KOPT-K1 (cell line): ENCODE data around the gene MS4A5.
A peak's percentile ranks its signal among the peaks of the same experiment; 100 is the strongest.
"Not testable (repeated sequence)": the region's sequence is repeated elsewhere in the genome, so short reads cannot be mapped to it uniquely, and the experiment has no call there.

ENCODE experiments used
- H3K27ac ChIP-seq: fragments of 200-600 bp; sonication (generic); 2 replicates; pipeline ENCODE4 v1.5.1; 2016; ENCODE audit warnings: antibody characterized with exemption, mild to moderate bottlenecking, low read depth, low read length; ENCODE audit not compliant: poor library complexity, severe bottlenecking
- H3K36me3 ChIP-seq: fragments of 200-600 bp; sonication (generic); 2 replicates; pipeline ENCODE4 v1.5.1; 2017; ENCODE audit warnings: antibody characterized with exemption, mild to moderate bottlenecking, low read length, moderate library complexity; ENCODE audit not compliant: insufficient read depth
- H3K9me3 ChIP-seq: fragments of 200-600 bp; sonication (generic); 2 replicates; pipeline ENCODE4 v1.5.1; 2017; ENCODE audit warnings: antibody characterized with exemption, low read length, mild to moderate bottlenecking; ENCODE audit not compliant: insufficient read depth, poor library complexity, severe bottlenecking

The MS4A5 gene

DNA sequence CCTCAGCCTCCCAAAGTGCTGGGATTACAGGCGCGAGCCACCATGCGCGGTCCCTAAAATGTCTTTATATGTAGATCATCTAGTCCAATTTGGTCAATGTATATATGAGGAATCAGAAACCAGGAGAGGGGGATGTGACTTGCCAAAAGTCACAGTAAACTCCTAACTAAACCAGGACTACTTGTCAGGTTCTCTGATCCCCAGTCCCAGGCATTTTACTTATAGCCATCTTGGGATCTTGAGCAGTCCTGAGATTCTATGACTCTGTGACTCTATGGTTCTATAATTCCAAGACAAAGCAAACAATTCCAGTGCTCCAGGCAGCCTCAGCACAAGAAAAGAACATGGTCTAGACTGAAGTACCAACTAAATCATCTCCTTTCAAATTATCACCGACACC, at the start of gene MS4A5:
MS4A5 (plus strand) TSS at position 301 of the 400 bp plus-strand sequence. CDS start 103 bp downstream, outside the sequence.
- Histone ChIP-seq H3K27ac (no peak within 1 kb of the TSS), H3K36me3 (no peaks in the 10 kb centered on the region), H3K9me3 (no peaks in the 10 kb centered on the region)

DNA sequence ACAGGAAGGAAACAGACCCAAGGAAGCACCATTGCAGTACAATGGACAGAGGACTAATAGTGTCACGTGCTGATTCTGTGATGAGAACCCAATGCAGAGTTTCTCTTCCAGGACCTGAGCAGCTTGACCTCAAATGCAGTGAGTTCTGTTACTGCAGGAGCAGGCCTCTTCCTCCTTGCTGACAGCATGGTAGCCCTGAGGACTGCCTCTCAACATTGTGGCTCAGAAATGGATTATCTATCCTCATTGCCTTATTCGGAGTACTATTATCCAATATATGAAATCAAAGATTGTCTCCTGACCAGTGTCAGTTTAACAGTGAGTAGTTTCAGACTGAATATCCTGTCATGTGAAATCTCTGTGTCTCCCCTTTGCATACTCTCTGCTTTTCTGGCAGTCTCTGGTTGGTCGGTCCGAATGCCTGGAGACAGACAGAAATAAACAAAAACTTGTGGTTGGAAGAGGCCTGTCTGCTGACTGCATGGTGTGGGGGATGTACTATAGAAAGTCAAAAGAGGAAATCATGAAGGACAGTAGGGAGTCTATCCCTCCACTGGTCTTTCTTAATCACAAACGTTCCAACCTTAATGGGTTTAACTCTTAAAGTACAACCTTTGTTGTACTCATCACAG, 40.0 kb upstream of the MS4A5 start:
- H3K27ac ChIP-seq, result no peak overlapping the region
- no peaks in the 10 kb centered on the region for H3K9me3 ChIP-seq
- H3K36me3 ChIP-seq, result no peaks in the 10 kb centered on the region

GRCh38 chr11:60390419-60390818, 39.0 kb upstream of the MS4A5 start:
- H3K27ac ChIP-seq, result no peak overlapping the region
- H3K9me3 ChIP-seq, result no peaks in the 10 kb centered on the region
- H3K36me3 ChIP-seq, result no peaks in the 10 kb centered on the region

DNA sequence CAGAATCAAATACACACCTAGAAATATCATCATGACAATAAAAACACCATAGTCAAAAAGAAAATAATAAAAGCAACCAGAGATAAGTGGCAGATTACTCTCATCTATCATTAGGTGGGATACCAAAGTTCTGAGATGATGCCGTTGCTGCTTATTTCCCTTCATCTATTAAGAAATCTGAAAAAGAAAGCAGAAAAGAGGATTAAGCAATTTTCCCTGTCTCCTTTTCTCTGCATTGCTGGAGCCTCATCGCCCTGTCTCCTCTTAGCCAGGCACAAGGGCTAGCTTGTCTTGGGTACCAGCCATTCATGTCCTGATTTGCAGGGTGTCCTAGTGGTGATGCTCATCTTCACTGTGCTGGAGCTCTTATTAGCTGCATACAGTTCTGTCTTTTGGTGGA, 37.0 kb upstream of the MS4A5 start:
- H3K9me3 ChIP-seq, result no peaks in the 10 kb centered on the region
- no peak overlapping the region for H3K27ac ChIP-seq
- no peaks in the 10 kb centered on the region for H3K36me3 ChIP-seq

DNA sequence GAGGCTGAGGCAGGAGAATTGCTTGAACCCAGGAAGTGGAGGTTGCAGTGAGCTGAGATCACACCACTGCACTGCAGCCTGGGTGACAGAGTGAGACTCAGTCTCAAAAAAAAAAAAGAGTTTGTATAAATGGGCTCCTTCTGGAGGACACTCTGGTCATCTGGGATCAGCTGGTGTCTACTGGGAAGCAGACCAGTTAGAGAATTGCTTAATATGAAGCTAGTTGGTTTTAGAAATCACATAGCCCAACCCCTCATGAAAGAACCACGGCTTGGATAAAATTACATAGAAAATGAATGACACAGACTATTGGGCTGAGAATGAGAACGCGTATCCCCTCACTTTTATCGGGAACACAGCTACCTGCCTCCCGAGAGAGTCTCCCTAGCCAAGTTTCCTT, 36.4 kb upstream of the MS4A5 start:
- Histone ChIP-seq H3K9me3 (no peaks in the 10 kb centered on the region), H3K36me3 (no peaks in the 10 kb centered on the region), H3K27ac (no peak overlapping the region)

- Histone ChIP-seq H3K27ac (no peak overlapping the region), H3K9me3 (no peaks in the 10 kb centered on the region)
Observed at GRCh38 chr11:60394666-60395380, 34.5 kb upstream of the MS4A5 start.

GRCh38 chr11:60396382-60396781, 33.0 kb upstream of the MS4A5 start, which contains the start of gene MS4A14:
TSS of gene MS4A14 (plus strand) at chr11:60396459. CDS start at chr11:60396579, 120 bp downstream.
- no peaks in the 10 kb centered on the region for H3K36me3 ChIP-seq
- no peaks in the 10 kb centered on the region for H3K9me3 ChIP-seq
- H3K27ac ChIP-seq, result no peak within 1 kb of the TSS

More at GRCh38 chr11:60394666-60395380, 34.5 kb upstream of the MS4A5 start:
- no peaks in the 10 kb centered on the region for H3K36me3 ChIP-seq

DNA sequence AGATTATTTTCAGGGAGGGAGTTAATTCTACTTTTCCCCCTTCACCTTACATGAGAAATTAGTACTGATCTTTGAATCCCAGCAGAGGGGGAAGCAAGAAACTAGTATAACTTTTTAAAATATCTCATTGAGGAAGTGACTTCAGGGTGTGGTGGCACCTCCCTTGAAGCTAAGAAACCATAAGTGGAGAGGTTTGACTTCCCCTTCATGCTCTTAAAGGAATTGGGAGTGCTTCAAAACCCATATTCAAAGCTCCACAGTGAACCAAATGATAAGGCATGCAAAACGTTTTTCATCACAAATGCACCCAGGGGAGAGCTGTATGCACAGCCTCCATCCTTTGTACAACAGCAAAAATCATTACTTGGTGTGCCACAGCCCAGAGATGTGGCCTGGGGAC, 32.6 kb upstream of the MS4A5 start:
- no peak overlapping the region for H3K27ac ChIP-seq
- no peaks in the 10 kb centered on the region for H3K36me3 ChIP-seq
- no peaks in the 10 kb centered on the region for H3K9me3 ChIP-seq

- no peaks in the 10 kb centered on the region for H3K36me3 ChIP-seq
- H3K9me3 ChIP-seq, result no peaks in the 10 kb centered on the region
- no peak overlapping the region for H3K27ac ChIP-seq
Observed at GRCh38 chr11:60420015-60420414, 9.4 kb upstream of the MS4A5 start.

- no peaks in the 10 kb centered on the region for H3K36me3 ChIP-seq
- H3K27ac ChIP-seq, result no peak overlapping the region
- no peaks in the 10 kb centered on the region for H3K9me3 ChIP-seq
Observed at GRCh38 chr11:60422609-60423008, 6.8 kb upstream of the MS4A5 start.

DNA sequence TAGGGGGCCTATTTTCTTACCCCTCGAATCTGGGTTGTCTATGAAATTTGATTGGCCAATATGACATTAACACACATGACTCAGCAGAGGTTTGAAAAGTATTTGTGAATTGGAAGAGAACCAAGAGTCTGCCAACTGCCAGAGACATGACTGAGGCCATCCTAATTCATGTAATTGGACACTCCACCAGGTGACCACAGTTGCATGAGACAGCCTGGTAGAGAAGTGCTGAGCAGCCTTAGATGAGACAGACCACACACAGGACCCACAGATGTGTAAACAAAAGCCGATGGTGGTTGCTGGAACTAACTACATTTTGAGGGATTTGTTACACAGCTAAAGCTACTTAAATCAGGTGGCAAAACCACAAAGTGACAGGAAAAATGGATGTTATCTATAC, 855 bp upstream of the MS4A5 start:
- Histone ChIP-seq H3K36me3 (no peaks in the 10 kb centered on the region), H3K27ac (no peak overlapping the region), H3K9me3 (no peaks in the 10 kb centered on the region)

- H3K27ac ChIP-seq, result no peak overlapping the region
- H3K36me3 ChIP-seq, result no peaks in the 10 kb centered on the region
- no peaks in the 10 kb centered on the region for H3K9me3 ChIP-seq
Observed at GRCh38 chr11:60431251-60431650, 1.9 kb downstream of the MS4A5 start.

GRCh38 chr11:60433401-60433800, 4.0 kb downstream of the MS4A5 start:
- H3K27ac ChIP-seq, result no peak overlapping the region
- no peaks in the 10 kb centered on the region for H3K9me3 ChIP-seq

DNA sequence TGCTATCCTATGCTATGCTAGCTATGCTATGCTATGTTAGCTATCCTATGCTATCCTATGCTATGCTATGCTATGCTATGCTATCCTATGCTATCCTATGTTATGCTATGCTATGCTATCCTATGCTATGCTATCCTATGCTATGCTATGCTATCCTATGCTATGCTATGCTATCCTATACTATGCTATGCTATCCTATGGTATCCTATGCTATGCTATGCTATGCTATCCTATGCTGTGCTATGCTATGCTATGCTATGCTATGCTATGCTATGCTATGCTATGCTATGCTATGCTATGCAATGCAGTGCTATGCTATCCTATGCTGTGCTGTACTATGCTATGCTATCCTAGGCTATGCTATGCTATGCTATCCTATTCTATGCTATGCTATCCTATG, 17.7 kb downstream of the MS4A5 start:
- no peaks in the 10 kb centered on the region for H3K36me3 ChIP-seq
- H3K27ac ChIP-seq, result peak overlapping the region; percentile 71
- H3K9me3 ChIP-seq, result no peaks in the 10 kb centered on the region

More at GRCh38 chr11:60433401-60433800, 4.0 kb downstream of the MS4A5 start:
- H3K36me3 ChIP-seq, result no peaks in the 10 kb centered on the region

DNA sequence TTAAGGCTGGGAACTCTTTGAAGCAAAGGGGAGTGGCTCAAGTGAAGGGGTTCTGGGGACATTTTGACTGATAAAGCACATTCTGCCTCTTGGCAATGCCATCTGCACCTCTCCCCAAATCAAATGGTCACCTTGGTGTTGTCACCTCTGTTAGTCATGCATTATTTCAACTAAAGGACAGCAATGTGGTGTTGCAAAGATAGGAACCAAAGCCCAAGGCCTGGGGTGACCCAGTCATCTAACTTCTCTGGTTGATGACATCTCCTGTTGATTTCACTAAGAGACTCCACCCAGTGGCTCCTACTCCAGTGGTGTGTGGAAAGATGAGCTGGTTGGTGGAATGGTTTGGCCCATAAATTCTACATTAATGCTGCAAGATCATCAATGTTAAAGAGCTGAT, 18.5 kb downstream of the MS4A5 start:
- H3K27ac ChIP-seq, result no peak overlapping the region
- no peaks in the 10 kb centered on the region for H3K36me3 ChIP-seq
- no peaks in the 10 kb centered on the region for H3K9me3 ChIP-seq

DNA sequence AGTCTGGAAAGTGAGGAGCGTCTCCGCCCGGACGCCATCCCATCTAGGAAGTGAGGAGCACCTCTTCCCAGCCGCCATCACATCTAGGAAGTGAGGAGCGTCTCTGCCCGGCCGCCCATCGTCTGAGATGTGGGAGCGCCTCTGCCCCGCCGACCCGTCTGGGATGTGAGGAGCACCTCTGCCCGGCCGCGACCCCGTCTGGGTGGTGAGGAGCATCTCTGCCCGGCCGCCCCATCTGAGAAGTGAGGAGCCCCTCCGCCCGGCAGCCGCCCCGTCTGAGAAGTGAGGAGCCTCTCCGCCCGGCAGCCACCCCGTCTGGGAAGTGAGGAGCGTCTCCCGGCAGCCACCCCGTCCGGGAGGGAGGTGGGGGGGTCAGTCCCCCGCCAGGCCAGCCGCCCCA, 21.8 kb downstream of the MS4A5 start:
- H3K36me3 ChIP-seq, H3K27ac ChIP-seq, H3K9me3 ChIP-seq: not testable (repeated sequence)
